Left renal pelvis (tissue), 4 donors: ENCODE measurements around the gene CARD9. TPM values are rescaled to one million over a fixed set of nuclear protein-coding genes. Genes with fewer than 3 reads are reported as not detected.

Experiments used
- DNase-seq, 4 donors: peaks; one replicate each; pipeline ENCODE4 v3.0.0-alpha.2; 2013; ENCODE audit warnings: low read depth in 4 of 4, low spot score in 3 of 4
- polyA plus RNA-seq, 4 donors: library from polyadenylated mRNA; unstranded; fragments of 120-200 nt; gene quantifications; one replicate each; pipeline ENCODE4 v1.2.1, GENCODE V29; 2013; ENCODE audit not compliant: insufficient read length in 4 of 4

Gene CARD9
- polyA plus RNA-seq, 4 donors = 1.2 to 2.9 (median 2.2) TPM

- DNase-seq = no peak
Measured at GRCh38 chr9:136381966-136382513, 8.6 kb upstream of the CARD9 start.

- DNase-seq = no peak
Measured at GRCh38 chr9:136381311-136381710, 7.8 kb upstream of the CARD9 start.

GRCh38 chr9:136380381-136380780, 6.9 kb upstream of the CARD9 start:
- no peak for DNase-seq

- DNase-seq = no peak
Measured at GRCh38 chr9:136379891-136380290, 6.4 kb upstream of the CARD9 start.

GRCh38 chr9:136379401-136379800, 5.9 kb upstream of the CARD9 start:
- DNase-seq = no peak

- no peak for DNase-seq
Measured at GRCh38 chr9:136379003-136379287, 5.5 kb upstream of the CARD9 start.

- DNase-seq = no peak
Measured at GRCh38 chr9:136378170-136379002, 4.9 kb upstream of the CARD9 start.

- no peak for DNase-seq
Measured at GRCh38 chr9:136377341-136378169, 4.1 kb upstream of the CARD9 start.

- no peak for DNase-seq
Measured at GRCh38 chr9:136376457-136376856, 3.0 kb upstream of the CARD9 start.

- DNase-seq = no peak
Measured at GRCh38 chr9:136375096-136375495, 1.6 kb upstream of the CARD9 start.

GRCh38 chr9:136374183-136374575, 710 bp upstream of the CARD9 start:
- no peak for DNase-seq

GRCh38 chr9:136372561-136373299, 739 bp downstream of the CARD9 start:
- peak in 3 of 4 donors; percentile 44 to 51 (median 47) for DNase-seq

GRCh38 chr9:136372006-136372405, 1.5 kb downstream of the CARD9 start:
- DNase-seq = no peak

GRCh38 chr9:136371533-136371880, 2.0 kb downstream of the CARD9 start:
- DNase-seq = no peak

- DNase-seq = no peak
Measured at GRCh38 chr9:136370687-136371532, 2.6 kb downstream of the CARD9 start.

- no peak for DNase-seq
Measured at GRCh38 chr9:136370037-136370436, 3.4 kb downstream of the CARD9 start.

- DNase-seq = no peak
Measured at GRCh38 chr9:136368190-136368589, 5.3 kb downstream of the CARD9 start.

GRCh38 chr9:136367296-136368145, 5.9 kb downstream of the CARD9 start:
- DNase-seq = no peak

GRCh38 chr9:136366826-136367225, 6.6 kb downstream of the CARD9 start:
- no peak for DNase-seq
